Endothelial cell of umbilical vein (primary cell): ENCODE data around the gene CHST8. TPM values are rescaled to one million over a fixed set of nuclear protein-coding genes. Genes with fewer than 3 reads are reported as not detected.

Source experiments
- BruUV-seq: library from RNA; stranded (reverse); fragments of 400-500 nt; replicated peaks from 2 replicates; lab custom pipeline; 2021; lab: Mats Ljungman, UMichigan
- CTCF ChIA-PET: fragments of 300-600, 350-600 bp; sonication (Branson Sonifier 250); formaldehyde crosslinking; loops from one replicate; lab custom pipeline; 2021; ENCODE audit warnings: antibody characterized with exemption, inconsistent platforms; lab: Charles Lee
- POLR2A ChIA-PET: fragments of 300-600, 350-600 bp; sonication (Branson Sonifier 250); formaldehyde crosslinking; loops from one replicate; lab custom pipeline; 2021; ENCODE audit warnings: antibody characterized with exemption, inconsistent platforms; lab: Charles Lee
- DNase-seq: peaks from one replicate; pipeline ENCODE4 v3.0.0-alpha.2; 2011; ENCODE audit warnings: low read depth, low spot score
- FAIRE-seq: peaks from 2 replicates; lab custom pipeline; 2011; peaks lifted over from hg19 to GRCh38; lab: Jason Lieb, UNC
- H2AFZ ChIP-seq: 2 replicates; pipeline ENCODE4 v1.6.0; 2012; ENCODE audit warnings: low read depth, low read length, control low read depth, inconsistent platforms
- H3K27ac ChIP-seq: 2 replicates; pipeline ENCODE4 v1.5.1; 2011; ENCODE audit warnings: low read depth, mild to moderate bottlenecking, control low read depth, low read length, moderate library complexity; ENCODE audit not compliant: insufficient read depth
- H3K27me3 ChIP-seq, 2 experiments: 2 replicates each; pipeline versions ENCODE4 v1.6.0 to v1.6.1; 2011; ENCODE audit warnings: low read length in 2 of 2, mixed read lengths in 1 of 2; ENCODE audit not compliant: control insufficient read depth in 2 of 2, insufficient read depth in 2 of 2
- H3K36me3 ChIP-seq, 2 experiments: 2 replicates in 1 of 2; 3 replicates in 1 of 2; pipeline ENCODE4 v1.5.1; 2011; ENCODE audit warnings: low read length in 2 of 2, mild to moderate bottlenecking in 1 of 2, moderate library complexity in 1 of 2; ENCODE audit not compliant: control insufficient read depth in 2 of 2, insufficient read depth in 2 of 2; ENCODE audit errors: extremely low read depth in 1 of 2
- H3K4me1 ChIP-seq: 3 replicates; pipeline ENCODE4 v1.5.1; 2011; ENCODE audit warnings: mild to moderate bottlenecking, low read length; ENCODE audit not compliant: control insufficient read depth, insufficient read depth; ENCODE audit errors: extremely low read depth
- H3K4me2 ChIP-seq: 2 replicates; pipeline ENCODE4 v1.6.1; 2011; ENCODE audit warnings: low read length, control low read depth, mixed read lengths; ENCODE audit not compliant: insufficient read depth
- H3K4me3 ChIP-seq, 3 experiments: fragments of 200-600 bp in 1 of 3; sonication (generic), shearing (Covaris generic) in 1 of 3; replicated peaks in 1 of 3; 2 replicates each; pipeline ENCODE4 v1.5.1; 2011 to 2016; ENCODE audit warnings: control low read depth in 3 of 3, low read length in 3 of 3, mild to moderate bottlenecking in 2 of 3, inconsistent platforms in 1 of 3, low read depth in 1 of 3, moderate library complexity in 1 of 3; ENCODE audit not compliant: insufficient read depth in 1 of 3
- H3K79me2 ChIP-seq: 2 replicates; pipeline ENCODE4 v1.6.0; 2012; ENCODE audit warnings: low read length, inconsistent platforms; ENCODE audit not compliant: control insufficient read depth, insufficient read depth
- H3K9ac ChIP-seq: replicated peaks from 2 replicates; pipeline ENCODE3; 2011; ENCODE audit warnings: low read length, control low read depth; ENCODE audit not compliant: insufficient read depth; ENCODE audit errors: extremely low read depth
- H3K9me1 ChIP-seq: replicated peaks from 3 replicates; pipeline ENCODE4 v1.6.0; 2011; ENCODE audit warnings: mild to moderate bottlenecking, low read length; ENCODE audit not compliant: control insufficient read depth, insufficient read depth; ENCODE audit errors: extremely low read depth
- H3K9me3 ChIP-seq: replicated peaks from 2 replicates; pipeline ENCODE4 v1.5.1; 2012; ENCODE audit warnings: low read length, inconsistent platforms; ENCODE audit not compliant: control insufficient read depth, insufficient read depth
- H4K20me1 ChIP-seq: replicated peaks from 2 replicates; pipeline ENCODE3; 2011; ENCODE audit warnings: mild to moderate bottlenecking, low read length; ENCODE audit not compliant: control insufficient read depth, insufficient read depth; ENCODE audit errors: extremely low read depth
- CTCF ChIP-seq, 2 donors: IDR thresholded peaks; 1 replicate in 1 of 2; 2 replicates in 1 of 2; pipeline ENCODE4 v1.5.1; 2011; ENCODE audit warnings: low read length in 2 of 2, mild to moderate bottlenecking in 2 of 2, moderate library complexity in 2 of 2, control low read depth in 1 of 2, inconsistent platforms in 1 of 2, low read depth in 1 of 2; ENCODE audit not compliant: insufficient read depth in 1 of 2; ENCODE audit errors: extremely low read depth in 1 of 2
- EZH2 ChIP-seq: IDR thresholded peaks from 2 replicates; pipeline ENCODE4 v1.6.1; 2012; ENCODE audit warnings: borderline replicate concordance, low read depth, mild to moderate bottlenecking, moderate library complexity, low read length, inconsistent platforms; ENCODE audit not compliant: severe bottlenecking
- FOS ChIP-seq: IDR thresholded peaks from 2 replicates; pipeline ENCODE4 v1.6.1; 2011; ENCODE audit warnings: mild to moderate bottlenecking, low read length, moderate library complexity, borderline replicate concordance; ENCODE audit not compliant: insufficient read depth
- GATA2 ChIP-seq: IDR thresholded peaks from 2 replicates; pipeline ENCODE4 v1.7.0; 2011; ENCODE audit warnings: low read depth, mild to moderate bottlenecking, moderate library complexity, mixed read lengths, low read length; ENCODE audit not compliant: insufficient read length, insufficient read depth
- JUN ChIP-seq: IDR thresholded peaks from 2 replicates; pipeline ENCODE4 v1.6.1; 2011; ENCODE audit warnings: borderline replicate concordance, low read depth; ENCODE audit not compliant: insufficient read length, insufficient read depth
- MAX ChIP-seq: IDR thresholded peaks from 2 replicates; pipeline ENCODE4 v1.6.1; 2011; ENCODE audit not compliant: insufficient read depth, insufficient read length
- MYC ChIP-seq: IDR thresholded peaks from one replicate; pipeline ENCODE4 v1.6.1; 2011; ENCODE audit warnings: mild to moderate bottlenecking, low read depth, low read length
- POLR2A ChIP-seq: IDR thresholded peaks from 2 replicates; pipeline ENCODE4 v1.6.1; 2012; ENCODE audit warnings: low read depth, mild to moderate bottlenecking, control low read depth, low read length
- POLR2AphosphoS5 ChIP-seq: IDR thresholded peaks from 2 replicates; pipeline ENCODE4 v1.6.1; 2012; ENCODE audit warnings: low read depth, mild to moderate bottlenecking, control low read depth, low read length, moderate library complexity; ENCODE audit not compliant: insufficient read depth
- dilution Hi-C: fragments of 300-500 bp; cut with MboI; formaldehyde crosslinking; loops from one replicate; pipeline ENCODE4 v1.15.0; 2019; ENCODE audit warnings: low sequenced_read_pairs; ENCODE audit not compliant: extremely low pct_ligation_motif_present
- intact Hi-C: fragments of 100-400 bp; cut with micrococcal nuclease; formaldehyde crosslinking; loops from one replicate; pipeline ENCODE4 v1.10.0; 2022
- polyA plus RNA-seq, 4 experiments: library from polyadenylated mRNA; depleted of rRNA in 3 of 4; stranded (reverse) in 3 of 4; unstranded in 1 of 4; fragments of >200 nt; gene quantifications; 2 replicates each; pipeline versions ENCODE4 v1.2.1 to v1.2.3, GENCODE V29; 2011 to 2012; ENCODE audit warnings: missing spikeins in 1 of 4
- total RNA-seq: library from RNA; stranded (reverse); gene quantifications from 2 replicates; pipeline ENCODE4 v1.2.3, GENCODE V29; 2021

Gene CHST8
- total and polyA plus RNA-seq, 2 donors (not counting 3 experiments of a cell fraction or from before 2014, with no cell fraction given) = not detected

- peaks cover 0 to 1% of the 10 kb centered on the region in 2 experiments for H3K27me3 ChIP-seq
- no peaks in the 10 kb centered on the region for H3K36me3 ChIP-seq
- no peak for FAIRE-seq
- CTCF ChIA-PET = no interaction called here
- no peak overlapping the region for H3K4me3 ChIP-seq
- intact Hi-C loops (no loop called here), dilution Hi-C loops (no loop called here)
- H3K9me1 ChIP-seq = no peaks in the 10 kb centered on the region
- H4K20me1 ChIP-seq = no peaks in the 10 kb centered on the region
- no peak for TF ChIP-seq POLR2AphosphoS5
- no peak for TF ChIP-seq MYC
- TF ChIP-seq POLR2A = no peak
- TF ChIP-seq EZH2 = no peak
- no peak for TF ChIP-seq JUN
- no peak for TF ChIP-seq MAX
- TF ChIP-seq GATA2 = no peak
- no peak for TF ChIP-seq FOS
- TF ChIP-seq CTCF (IDR thresholded peaks at IDR 0.05; ENCODE audit: extremely low read depth in 1 of 2, insufficient read depth in 1 of 2, low read depth in 1 of 2, low read length in 2 of 2) = no peak
- H3K79me2 ChIP-seq = no peaks in the 10 kb centered on the region
- no peak for DNase-seq
- no peaks in the 10 kb centered on the region for H3K9me3 ChIP-seq
- no peak overlapping the region for H2AFZ ChIP-seq
- POLR2A ChIA-PET = no interaction called here
- no TSS peak for BruUV-seq
- H3K27ac ChIP-seq = no peak overlapping the region
- H3K4me2 ChIP-seq = no peak overlapping the region
- no peak overlapping the region for H3K9ac ChIP-seq
- no peaks in the 10 kb centered on the region for H3K4me1 ChIP-seq
These were observed 49.5 kb downstream of the CHST8 start for GRCh38 chr19:33671211-33671610.
